Transverse colon (tissue), 4 donors: Measurements from ENCODE around the gene MUC5B. TPM values are rescaled to one million over a fixed set of nuclear protein-coding genes. Genes with fewer than 3 reads are reported as not detected.

Experiments used
- DNase-seq: peaks from one replicate; pipeline ENCODE4 v3.0.0-alpha.2; 2019
- H3K27ac ChIP-seq, 4 donors: fragments of 200-600 bp; sonication (generic); 2 replicates each; pipeline ENCODE4 v1.5.1; 2016 to 2018; ENCODE audit warnings: inconsistent platforms in 4 of 4
- H3K27me3 ChIP-seq: fragments of 200-600 bp; sonication (generic); 2 replicates; pipeline ENCODE4 v1.5.1; 2017; ENCODE audit warnings: inconsistent platforms
- H3K36me3 ChIP-seq, 4 donors: fragments of 200-600 bp; sonication (generic); 2 replicates each; pipeline ENCODE4 v1.5.1; 2017 to 2019; ENCODE audit warnings: inconsistent platforms in 4 of 4
- H3K4me1 ChIP-seq, 4 donors: fragments of 200-600 bp; sonication (generic); 2 replicates each; pipeline ENCODE4 v1.5.1; 2017 to 2020; ENCODE audit warnings: inconsistent platforms in 4 of 4
- H3K4me3 ChIP-seq, 4 donors: fragments of 200-600 bp; sonication (generic); 1 replicate in 1 of 4; 2 replicates in 3 of 4; pipeline versions ENCODE4 v1.5.1 to v1.6.1; 2017 to 2019; ENCODE audit warnings: inconsistent platforms in 4 of 4
- H3K9me3 ChIP-seq, 2 donors: fragments of 200-600 bp; sonication (generic); 2 replicates each; pipeline ENCODE4 v1.5.1; 2017 to 2019; ENCODE audit warnings: inconsistent platforms in 2 of 2
- CTCF ChIP-seq, 5 experiments: fragments of 200-600 bp in 3 of 5; fragments of 450-650 bp in 2 of 5; sonication (generic) in 3 of 5; IDR thresholded peaks; 1 replicate in 2 of 5; 2 replicates in 3 of 5; pipeline ENCODE4 v1.5.1; 2016 to 2017; ENCODE audit warnings: antibody characterized with exemption in 5 of 5, inconsistent platforms in 3 of 5, mild to moderate bottlenecking in 2 of 5, moderate library complexity in 1 of 5
- EP300 ChIP-seq: sonication (generic); formaldehyde crosslinking; IDR thresholded peaks from one replicate; pipeline ENCODE4 v1.6.1; 2017; ENCODE audit warnings: antibody characterized with exemption, low read depth
- POLR2A ChIP-seq: fragments of 450-650 bp; IDR thresholded peaks from one replicate; pipeline ENCODE4 v1.6.1; 2016; ENCODE audit warnings: antibody characterized with exemption, mild to moderate bottlenecking, moderate library complexity
- POLR2AphosphoS5 ChIP-seq, 3 donors: sonication (generic); formaldehyde crosslinking; IDR thresholded peaks; one replicate each; pipeline ENCODE4 v1.6.1; 2016; ENCODE audit warnings: antibody characterized with exemption in 3 of 3
- WGBS, 2 donors: methylation state at CpG; one replicate each; pipeline ENCODE4 v1.1.5; 2018; ENCODE audit warnings: low coverage in 1 of 2; 5-methylcytosine and 5-hydroxymethylcytosine counted together
- in situ Hi-C, 4 donors: fragments of 200-750 bp; cut with MboI; loops; one replicate each; pipeline versions ENCODE4 v1.15.0 to v1.15.1; 2017; ENCODE audit warnings: low sequenced_read_pairs in 3 of 4, low pct_ligation_motif_present in 1 of 4, low pct_unique_long_range_greater_than_20kb in 1 of 4
- intact Hi-C: fragments of 100-400 bp; cut with DNase I; formaldehyde crosslinking; loops from one replicate; pipeline ENCODE4 v1.15.1; 2023; ENCODE audit warnings: low total_unique reads
- total RNA-seq, 4 donors: library from RNA; depleted of rRNA; stranded (reverse); fragments of >200 nt; gene quantifications; one replicate each; pipeline ENCODE4 v1.1.0, GENCODE V29; 2016

The MUC5B gene
- total RNA-seq, 4 donors from 2014 or later: 58.0 to 825 (median 85.6) TPM

- Histone ChIP-seq H3K36me3 (no peaks in the 10 kb centered on the region), H3K27me3 (peaks cover 6% of the 10 kb centered on the region), H3K9me3 (no peaks in the 10 kb centered on the region), H3K4me3 (no peak overlapping the region), H3K27ac (no peak overlapping the region), H3K4me1 (no peaks in the 10 kb centered on the region)
- TF ChIP-seq POLR2AphosphoS5 (IDR thresholded peaks at IDR 0.05) (no peak), CTCF (IDR thresholded peaks at IDR 0.05) (no peak), EP300 (no peak), POLR2A (no peak)
- DNase-seq: no peak
- 90% methylated on average over 19 of the region's 32 CpGs; no CpG with 5 or more reads in 1 of the 2 donors for WGBS, 2 donors
- intact Hi-C loops: no loop called here
- in situ Hi-C loops: no loop called here
These were observed 46.4 kb upstream of the MUC5B start for GRCh38 chr11:1176224-1177019.

- Histone ChIP-seq H3K4me1 (no peaks in the 10 kb centered on the region), H3K27me3 (peaks cover 6% of the 10 kb centered on the region), H3K36me3 (no peaks in the 10 kb centered on the region), H3K9me3 (no peaks in the 10 kb centered on the region), H3K27ac (no peak overlapping the region), H3K4me3 (no peak overlapping the region)
- intact Hi-C loops: no loop called here
- 79 to 92% methylated on average over 7 to 30 of the region's 34 CpGs for WGBS, 2 donors
- in situ Hi-C loops: no loop called here
- DNase-seq: no peak
- TF ChIP-seq CTCF (IDR thresholded peaks at IDR 0.05) (no peak), POLR2A (no peak), EP300 (no peak), POLR2AphosphoS5 (IDR thresholded peaks at IDR 0.05) (no peak)
These were observed 45.7 kb upstream of the MUC5B start for GRCh38 chr11:1177020-1177770.

- in situ Hi-C loops: no loop called here
- intact Hi-C loops: no loop called here
- no peak for TF ChIP-seq CTCF (IDR thresholded peaks at IDR 0.05)
- no peaks in the 10 kb centered on the region for H3K9me3 ChIP-seq
- H3K4me3 ChIP-seq: no peak overlapping the region
- no peaks in the 10 kb centered on the region for H3K4me1 ChIP-seq
- peaks cover 6% of the 10 kb centered on the region for H3K27me3 ChIP-seq
- no peaks in the 10 kb centered on the region for H3K36me3 ChIP-seq
- 84 to 86% methylated on average over 2 to 12 of the region's 12 CpGs for WGBS, 2 donors
- H3K27ac ChIP-seq: no peak overlapping the region
- DNase-seq: no peak
These were observed 45.1 kb upstream of the MUC5B start for GRCh38 chr11:1177771-1178090.

GRCh38 chr11:1178201-1178885 is 44.5 kb upstream of the MUC5B start:
- H3K4me3 ChIP-seq: no peak overlapping the region
- TF ChIP-seq POLR2A (no peak), CTCF (IDR thresholded peaks at IDR 0.05) (no peak), POLR2AphosphoS5 (IDR thresholded peaks at IDR 0.05) (no peak), EP300 (no peak)
- WGBS, 2 donors: 85% methylated on average over 23 of the region's 31 CpGs; no CpG with 5 or more reads in 1 of the 2 donors
- H3K4me1 ChIP-seq: no peaks in the 10 kb centered on the region
- no peaks in the 10 kb centered on the region for H3K36me3 ChIP-seq
- intact Hi-C loops (no loop called here), in situ Hi-C loops (no loop called here)
- no peak overlapping the region for H3K27ac ChIP-seq
- H3K9me3 ChIP-seq: no peaks in the 10 kb centered on the region
- H3K27me3 ChIP-seq: peaks cover 6% of the 10 kb centered on the region
- no peak for DNase-seq
